Tibial nerve (tissue), 4 donors: ENCODE data around the gene OAT.

Experiments used
- EP300 ChIP-seq, 2 donors: sonication (generic); formaldehyde crosslinking; IDR thresholded peaks; one replicate each; pipeline ENCODE4 v1.6.1; 2017; ENCODE audit warnings: antibody characterized with exemption in 2 of 2, mild to moderate bottlenecking in 1 of 2
- POLR2A ChIP-seq, 2 donors: fragments of 450-650 bp; IDR thresholded peaks; one replicate each; pipeline ENCODE4 v1.6.1; 2017; ENCODE audit warnings: antibody characterized with exemption in 2 of 2, mild to moderate bottlenecking in 2 of 2, moderate library complexity in 2 of 2
- TF ChIP-seq, protein P1 (sequence below), 5 experiments: fragments of 200-600 bp in 3 of 5; fragments of 450-650 bp in 2 of 5; sonication (generic) in 3 of 5; IDR thresholded peaks; one replicate each; pipeline ENCODE4 v1.5.1; 2016 to 2019; ENCODE audit warnings: antibody characterized with exemption in 5 of 5, mild to moderate bottlenecking in 3 of 5, moderate library complexity in 2 of 5

DNA sequence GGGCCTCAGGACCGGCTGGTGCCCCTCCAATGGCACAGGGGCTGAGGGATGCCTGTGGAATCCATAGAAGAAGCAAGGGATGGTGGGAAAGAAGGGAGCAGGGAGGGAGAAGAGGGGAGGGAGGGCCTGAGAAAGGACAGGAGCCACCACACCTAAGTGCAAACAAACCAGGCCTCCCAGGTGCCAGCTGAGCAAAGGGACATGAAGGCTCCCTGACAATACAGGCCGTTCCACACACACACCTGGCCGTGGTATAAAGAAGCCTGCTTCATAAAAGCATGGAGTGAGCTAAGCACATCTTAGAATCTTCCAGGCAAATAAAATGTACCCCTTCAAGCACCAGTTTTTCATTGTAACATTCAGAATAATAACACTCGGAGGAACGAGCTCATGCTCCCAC is 54.0 kb downstream of the OAT start:
- TF ChIP-seq POLR2A (IDR thresholded peaks at IDR 0.05) = no peak
- TF ChIP-seq, protein P1, sequence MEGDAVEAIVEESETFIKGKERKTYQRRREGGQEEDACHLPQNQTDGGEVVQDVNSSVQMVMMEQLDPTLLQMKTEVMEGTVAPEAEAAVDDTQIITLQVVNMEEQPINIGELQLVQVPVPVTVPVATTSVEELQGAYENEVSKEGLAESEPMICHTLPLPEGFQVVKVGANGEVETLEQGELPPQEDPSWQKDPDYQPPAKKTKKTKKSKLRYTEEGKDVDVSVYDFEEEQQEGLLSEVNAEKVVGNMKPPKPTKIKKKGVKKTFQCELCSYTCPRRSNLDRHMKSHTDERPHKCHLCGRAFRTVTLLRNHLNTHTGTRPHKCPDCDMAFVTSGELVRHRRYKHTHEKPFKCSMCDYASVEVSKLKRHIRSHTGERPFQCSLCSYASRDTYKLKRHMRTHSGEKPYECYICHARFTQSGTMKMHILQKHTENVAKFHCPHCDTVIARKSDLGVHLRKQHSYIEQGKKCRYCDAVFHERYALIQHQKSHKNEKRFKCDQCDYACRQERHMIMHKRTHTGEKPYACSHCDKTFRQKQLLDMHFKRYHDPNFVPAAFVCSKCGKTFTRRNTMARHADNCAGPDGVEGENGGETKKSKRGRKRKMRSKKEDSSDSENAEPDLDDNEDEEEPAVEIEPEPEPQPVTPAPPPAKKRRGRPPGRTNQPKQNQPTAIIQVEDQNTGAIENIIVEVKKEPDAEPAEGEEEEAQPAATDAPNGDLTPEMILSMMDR (IDR thresholded peaks at IDR 0.05) = no peak
- TF ChIP-seq EP300 (IDR thresholded peaks at IDR 0.05) = no peak
